ENCODE measurements around the gene SLC7A4. TPM values are rescaled to one million over a fixed set of nuclear protein-coding genes. Genes with fewer than 3 reads are reported as not detected.
"Not testable (repeated sequence)": the region's sequence is repeated elsewhere in the genome, so short reads cannot be mapped to it uniquely, and the experiment has no call there.

SLC7A4 gene
- total RNA-seq, 3 donors from 2014 or later = 1.6 to 2.4 (median 2.0) TPM

GRCh38 chr22:21068681-21069276 lies 36.4 kb upstream of the SLC7A4 start:
- intact Hi-C loops (cut with DNase I; ENCODE audit: low total_unique reads) = no loop called here

DNA sequence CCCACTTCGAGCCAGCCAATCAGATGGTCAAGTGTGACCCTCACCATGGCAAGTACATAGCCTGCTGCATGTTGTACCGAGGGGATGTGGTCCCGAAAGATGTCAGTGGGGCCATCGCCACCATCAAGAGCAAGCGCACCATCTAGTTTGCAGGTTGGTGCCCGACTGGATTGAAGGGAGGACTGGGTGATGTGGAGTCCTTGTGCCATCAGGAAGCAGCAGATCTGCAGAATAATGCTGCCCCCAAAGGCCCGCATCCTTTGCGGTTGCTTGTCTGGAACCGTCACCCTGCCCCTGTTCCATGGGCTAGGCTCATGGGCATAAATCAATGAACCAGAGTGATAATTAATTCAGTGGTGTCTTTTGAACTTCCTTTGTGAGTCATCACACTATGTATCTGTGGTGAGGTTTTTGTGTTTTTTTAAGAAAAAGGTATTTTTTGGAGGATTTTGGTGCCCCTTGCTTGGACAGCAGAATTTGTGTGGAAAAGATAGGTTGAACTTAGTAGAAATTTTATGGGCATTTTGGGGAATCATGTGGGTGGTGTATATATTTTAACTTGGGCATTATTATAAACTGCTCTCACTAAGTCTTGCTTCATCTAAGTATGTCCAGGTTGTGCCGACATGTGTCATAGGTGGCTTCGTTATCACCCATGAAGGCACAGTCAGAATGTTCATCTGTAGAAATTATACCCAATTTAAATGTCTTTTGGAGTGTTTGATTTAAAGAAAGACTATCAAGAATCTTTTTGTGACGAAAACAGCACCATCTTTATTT lies 35.7 kb upstream of the SLC7A4 start:
- no peaks in the 10 kb centered on the region for H3K4me1 ChIP-seq
- TF ChIP-seq, protein P1, sequence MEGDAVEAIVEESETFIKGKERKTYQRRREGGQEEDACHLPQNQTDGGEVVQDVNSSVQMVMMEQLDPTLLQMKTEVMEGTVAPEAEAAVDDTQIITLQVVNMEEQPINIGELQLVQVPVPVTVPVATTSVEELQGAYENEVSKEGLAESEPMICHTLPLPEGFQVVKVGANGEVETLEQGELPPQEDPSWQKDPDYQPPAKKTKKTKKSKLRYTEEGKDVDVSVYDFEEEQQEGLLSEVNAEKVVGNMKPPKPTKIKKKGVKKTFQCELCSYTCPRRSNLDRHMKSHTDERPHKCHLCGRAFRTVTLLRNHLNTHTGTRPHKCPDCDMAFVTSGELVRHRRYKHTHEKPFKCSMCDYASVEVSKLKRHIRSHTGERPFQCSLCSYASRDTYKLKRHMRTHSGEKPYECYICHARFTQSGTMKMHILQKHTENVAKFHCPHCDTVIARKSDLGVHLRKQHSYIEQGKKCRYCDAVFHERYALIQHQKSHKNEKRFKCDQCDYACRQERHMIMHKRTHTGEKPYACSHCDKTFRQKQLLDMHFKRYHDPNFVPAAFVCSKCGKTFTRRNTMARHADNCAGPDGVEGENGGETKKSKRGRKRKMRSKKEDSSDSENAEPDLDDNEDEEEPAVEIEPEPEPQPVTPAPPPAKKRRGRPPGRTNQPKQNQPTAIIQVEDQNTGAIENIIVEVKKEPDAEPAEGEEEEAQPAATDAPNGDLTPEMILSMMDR (IDR thresholded peaks at IDR 0.05) = no peak
- TF ChIP-seq POLR2A (IDR thresholded peaks at IDR 0.05) (no peak), POLR2AphosphoS5 (IDR thresholded peaks at IDR 0.05) (no peak)
- peak in 1 of 2 donors; percentile 37 for DNase-seq (ENCODE audit: low spot score in 2 of 2)
- H3K27ac ChIP-seq = no peak overlapping the region
- intact Hi-C loops (cut with DNase I; ENCODE audit: low total_unique reads) = no loop called here
- no peaks in the 10 kb centered on the region for H3K36me3 ChIP-seq
- no peaks in the 10 kb centered on the region for H3K27me3 ChIP-seq
- no peak overlapping the region for H3K4me3 ChIP-seq
- no peaks in the 10 kb centered on the region for H3K9me3 ChIP-seq

More at GRCh38 chr22:21068681-21069276, 36.4 kb upstream of the SLC7A4 start:
- TF ChIP-seq POLR2AphosphoS5 (IDR thresholded peaks at IDR 0.05) (no peak), POLR2A (IDR thresholded peaks at IDR 0.05) (no peak)
- TF ChIP-seq, protein P1 (IDR thresholded peaks at IDR 0.05) = no peak
- peak in 1 of 2 donors; percentile 9 for DNase-seq (ENCODE audit: low spot score in 2 of 2)
- no peaks in the 10 kb centered on the region for H3K27me3 ChIP-seq
- H3K36me3 ChIP-seq = no peaks in the 10 kb centered on the region
- H3K9me3 ChIP-seq = no peaks in the 10 kb centered on the region
- no peak overlapping the region for H3K4me3 ChIP-seq
- H3K4me1 ChIP-seq = no peaks in the 10 kb centered on the region
- no peak overlapping the region for H3K27ac ChIP-seq

DNA sequence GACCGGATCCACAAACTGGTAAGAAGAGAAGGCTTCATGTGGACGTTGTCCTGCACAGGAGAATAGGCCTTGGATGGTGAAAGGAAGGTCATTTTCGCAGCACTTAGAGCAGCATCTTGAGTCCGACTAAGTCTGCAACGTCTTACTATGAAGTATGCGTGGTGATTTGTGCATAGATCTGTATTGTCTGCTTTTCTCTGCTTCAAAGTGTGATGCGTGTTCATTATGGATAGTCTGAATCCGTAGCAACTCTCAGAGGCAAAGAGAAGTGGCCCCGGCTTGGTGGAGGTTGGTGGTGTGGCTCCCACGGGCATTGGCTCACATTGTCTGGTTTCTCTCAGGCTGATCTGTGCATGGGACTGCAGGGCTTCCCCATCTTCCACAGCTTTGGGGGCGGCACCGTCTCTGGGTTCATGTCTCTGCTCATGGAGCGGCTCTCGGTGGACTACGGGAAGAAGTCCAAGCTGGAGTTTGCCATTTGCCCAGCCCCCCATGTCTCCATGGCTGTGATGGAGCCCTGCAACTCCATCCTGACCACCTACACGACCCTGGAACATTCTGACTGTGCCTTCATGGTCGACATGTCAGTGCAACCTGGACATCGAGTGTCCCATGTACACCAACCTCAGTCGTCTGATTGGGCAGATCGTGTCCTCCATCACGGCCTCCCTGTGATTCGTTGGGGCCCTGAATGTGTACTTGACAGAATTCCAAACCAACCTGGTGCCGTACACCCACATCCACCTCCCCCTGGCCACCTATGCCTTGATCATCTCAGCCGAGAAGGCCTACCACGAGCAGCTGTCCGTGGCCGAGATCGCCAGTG lies 34.9 kb upstream of the SLC7A4 start:
- intact Hi-C loops (cut with DNase I; ENCODE audit: low total_unique reads) = no loop called here
- TF ChIP-seq POLR2AphosphoS5 (IDR thresholded peaks at IDR 0.05) = no peak
- TF ChIP-seq, protein P1 (IDR thresholded peaks at IDR 0.05) = no peak
- Histone ChIP-seq H3K27me3 (no peaks in the 10 kb centered on the region), H3K4me1 (no peaks in the 10 kb centered on the region), H3K27ac (no peak overlapping the region), H3K36me3 (no peaks in the 10 kb centered on the region), H3K9me3 (no peaks in the 10 kb centered on the region), H3K4me3 (no peak overlapping the region)
- DNase-seq (ENCODE audit: low spot score in 2 of 2) = peak in 1 of 2 donors; percentile 37

DNA sequence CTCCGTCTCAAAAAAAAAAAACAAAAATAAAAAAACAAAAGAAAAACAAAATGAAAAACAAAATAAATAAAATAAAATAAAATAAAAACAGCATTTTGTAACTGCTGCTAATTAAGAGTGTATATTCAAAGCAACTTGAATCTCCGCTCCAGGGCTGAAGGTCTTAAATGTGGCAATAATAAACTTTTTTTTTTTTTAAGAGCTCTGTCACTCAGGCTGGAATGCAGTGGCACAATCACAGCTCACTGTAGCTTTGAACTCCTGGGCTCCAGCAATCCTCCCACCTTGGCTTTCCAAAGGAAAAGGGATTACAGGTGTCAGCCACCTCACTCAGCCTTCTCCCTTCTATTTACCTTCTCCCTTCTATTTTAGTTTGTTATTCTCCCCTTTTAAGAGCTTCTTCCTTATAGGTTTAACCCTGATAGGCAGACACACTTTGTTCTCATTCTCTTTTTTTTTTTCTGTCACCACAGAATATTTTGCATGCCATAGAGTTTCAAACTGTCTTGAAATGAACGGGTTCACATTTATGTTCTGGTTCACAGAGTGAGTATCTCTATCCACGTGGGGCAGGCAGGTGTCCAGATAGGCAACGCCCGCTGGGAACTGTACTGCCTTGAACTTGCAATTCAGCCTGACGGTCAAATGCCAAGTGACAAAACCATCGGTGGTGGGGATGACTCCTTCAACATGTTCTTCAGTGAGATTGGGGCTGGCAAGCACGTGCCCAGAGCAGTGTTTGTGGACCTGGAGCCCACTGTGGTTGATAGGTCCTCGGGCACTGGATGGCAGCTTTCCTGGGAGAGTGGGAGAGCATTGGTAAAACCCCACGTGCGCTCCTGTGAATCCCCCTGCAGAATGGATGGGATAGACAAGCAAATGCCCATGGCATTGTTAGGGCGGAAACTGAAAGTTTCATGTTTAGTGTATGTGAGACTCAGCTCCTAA lies 32.8 kb upstream of the SLC7A4 start:
- Histone ChIP-seq H3K4me1 (no peaks in the 10 kb centered on the region), H3K4me3 (no peak overlapping the region), H3K27me3 (no peaks in the 10 kb centered on the region), H3K9me3 (no peaks in the 10 kb centered on the region), H3K27ac (no peak overlapping the region), H3K36me3 (no peaks in the 10 kb centered on the region)
- intact Hi-C loops (cut with DNase I; ENCODE audit: low total_unique reads) = no loop called here
- TF ChIP-seq POLR2AphosphoS5 (IDR thresholded peaks at IDR 0.05) (no peak), POLR2A (IDR thresholded peaks at IDR 0.05) (no peak)
- TF ChIP-seq, protein P1 (IDR thresholded peaks at IDR 0.05) = no peak
- DNase-seq (ENCODE audit: low spot score in 2 of 2) = no peak

DNA sequence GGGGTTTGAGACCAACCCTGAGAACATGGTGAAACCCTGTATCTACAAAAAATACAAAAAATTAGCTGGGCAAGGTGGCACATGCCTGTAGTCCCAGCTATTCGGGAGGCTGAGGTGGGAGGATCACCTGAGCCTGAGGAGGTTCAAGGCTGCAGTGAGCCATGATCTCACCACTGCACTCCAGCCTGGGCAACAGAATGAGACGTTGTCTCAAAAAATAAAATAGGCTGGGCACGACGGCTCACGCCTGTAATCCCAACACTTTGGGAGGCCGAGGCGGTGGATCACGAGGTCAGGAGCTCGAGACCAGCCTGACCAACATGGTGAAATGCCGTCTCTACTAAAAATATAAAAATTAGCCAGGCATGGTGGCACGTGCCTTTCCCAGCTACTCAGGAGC lies 32.1 kb upstream of the SLC7A4 start:
- DNase-seq (ENCODE audit: low spot score in 2 of 2); H3K9me3 ChIP-seq; H3K4me1 ChIP-seq; intact Hi-C loops (cut with DNase I; ENCODE audit: low total_unique reads); H3K4me3 ChIP-seq; H3K36me3 ChIP-seq; H3K27ac ChIP-seq; H3K27me3 ChIP-seq: not testable (repeated sequence)

GRCh38 chr22:21061660-21062321 lies 29.4 kb upstream of the SLC7A4 start:
- DNase-seq (ENCODE audit: low spot score in 2 of 2); H3K4me3 ChIP-seq; H3K4me1 ChIP-seq; H3K27me3 ChIP-seq; H3K9me3 ChIP-seq; intact Hi-C loops (cut with DNase I; ENCODE audit: low total_unique reads); H3K36me3 ChIP-seq; H3K27ac ChIP-seq: not testable (repeated sequence)

DNA sequence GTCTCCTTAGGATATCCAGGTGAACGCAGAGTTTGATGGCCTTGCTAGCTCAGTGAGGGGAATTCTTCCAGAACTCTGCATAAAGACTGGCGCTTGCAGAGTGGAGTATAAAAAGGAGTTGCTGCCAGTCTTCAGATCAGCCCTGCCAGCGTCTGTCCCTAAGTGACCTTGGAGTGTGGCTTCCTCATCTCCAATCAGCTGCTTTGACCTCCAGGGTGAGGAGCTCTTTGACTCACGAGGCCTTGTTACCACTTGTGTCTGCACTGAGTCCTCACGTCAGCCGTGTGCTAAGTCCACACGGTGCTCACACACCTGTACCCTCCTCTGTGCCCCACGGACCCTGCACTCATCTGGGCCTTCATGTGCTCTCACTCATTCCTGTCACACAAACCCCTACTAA lies 28.0 kb upstream of the SLC7A4 start:
- H3K9me3 ChIP-seq; DNase-seq (ENCODE audit: low spot score in 2 of 2); H3K27ac ChIP-seq; intact Hi-C loops (cut with DNase I; ENCODE audit: low total_unique reads); H3K4me3 ChIP-seq; H3K27me3 ChIP-seq; H3K36me3 ChIP-seq; H3K4me1 ChIP-seq: not testable (repeated sequence)
